ENCODE data around the gene TIGAR.
A peak's percentile ranks its signal among the peaks of the same experiment; 100 is the strongest.

Gene TIGAR, protein sequence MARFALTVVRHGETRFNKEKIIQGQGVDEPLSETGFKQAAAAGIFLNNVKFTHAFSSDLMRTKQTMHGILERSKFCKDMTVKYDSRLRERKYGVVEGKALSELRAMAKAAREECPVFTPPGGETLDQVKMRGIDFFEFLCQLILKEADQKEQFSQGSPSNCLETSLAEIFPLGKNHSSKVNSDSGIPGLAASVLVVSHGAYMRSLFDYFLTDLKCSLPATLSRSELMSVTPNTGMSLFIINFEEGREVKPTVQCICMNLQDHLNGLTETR

DNA sequence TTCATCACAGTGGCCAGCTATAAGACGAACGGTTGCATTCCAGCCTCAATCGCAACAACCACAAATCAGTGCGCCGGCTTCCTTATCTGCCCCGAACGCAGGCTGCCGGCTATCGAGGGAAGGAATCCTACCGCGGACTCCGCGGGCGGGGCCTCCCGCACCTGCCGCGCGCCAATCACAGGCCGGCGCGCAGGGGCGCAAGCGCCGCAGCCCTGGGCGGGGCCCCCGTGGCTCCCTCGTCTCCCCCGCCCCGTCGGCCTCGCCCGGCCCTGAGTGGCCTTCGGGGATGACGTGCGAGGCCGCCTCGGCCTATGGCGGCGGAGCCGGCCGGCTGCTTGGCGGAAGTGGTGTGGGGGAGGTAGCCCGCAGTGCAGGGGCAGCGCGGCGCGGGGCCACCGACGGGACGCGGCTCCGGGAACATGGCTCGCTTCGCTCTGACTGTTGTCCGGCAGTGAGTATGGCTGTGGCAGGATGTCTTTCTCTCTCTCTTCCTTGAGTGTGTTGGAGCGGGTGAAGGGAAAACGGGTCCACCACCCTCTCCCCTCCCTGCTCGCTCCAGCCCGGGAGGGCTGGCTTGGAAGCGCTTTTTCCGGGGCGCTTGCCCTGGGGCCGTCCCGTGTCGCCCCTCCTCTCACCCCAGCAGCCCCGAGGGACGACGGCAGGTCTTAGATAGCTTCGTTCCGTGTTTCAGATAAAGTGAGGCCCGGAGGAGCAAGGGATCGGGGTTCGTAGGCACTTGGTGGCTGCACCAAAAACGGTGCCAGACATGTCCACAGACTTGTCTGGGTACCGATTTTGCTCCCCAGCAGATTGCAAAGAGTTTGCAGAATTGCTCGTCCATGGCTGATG lies at the start of gene TIGAR:
TIGAR (plus strand) TSS at position 361 of the 849 bp plus-strand sequence; CDS start at position 420, 59 bp downstream.
- DNase-seq, result peak; percentile 49

- DNase-seq, result no peak
Measured at GRCh38 chr12:4271717-4272423, 49.1 kb upstream of the TIGAR start.

- no peak for DNase-seq
Measured at GRCh38 chr12:4272424-4273272, 48.4 kb upstream of the TIGAR start.

DNA sequence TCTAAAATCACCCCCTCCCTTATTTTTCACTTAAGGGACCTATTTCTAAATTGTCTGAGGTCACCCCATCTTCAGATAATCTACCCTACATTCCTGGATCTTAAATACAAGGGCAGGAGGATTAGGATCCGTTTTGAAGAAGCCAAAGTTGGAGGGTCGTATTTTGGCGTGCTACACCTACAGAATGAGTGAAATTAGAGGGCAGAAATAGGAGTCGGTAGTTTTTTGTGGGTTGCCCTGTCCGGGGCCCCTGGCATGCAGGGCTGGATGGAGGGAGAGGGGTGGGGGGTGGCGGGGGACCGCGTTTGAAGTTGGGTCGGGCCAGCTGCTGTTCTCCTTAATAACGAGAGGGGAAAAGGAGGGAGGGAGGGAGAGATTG lies 47.8 kb upstream of the TIGAR start:
- no peak for DNase-seq

DNA sequence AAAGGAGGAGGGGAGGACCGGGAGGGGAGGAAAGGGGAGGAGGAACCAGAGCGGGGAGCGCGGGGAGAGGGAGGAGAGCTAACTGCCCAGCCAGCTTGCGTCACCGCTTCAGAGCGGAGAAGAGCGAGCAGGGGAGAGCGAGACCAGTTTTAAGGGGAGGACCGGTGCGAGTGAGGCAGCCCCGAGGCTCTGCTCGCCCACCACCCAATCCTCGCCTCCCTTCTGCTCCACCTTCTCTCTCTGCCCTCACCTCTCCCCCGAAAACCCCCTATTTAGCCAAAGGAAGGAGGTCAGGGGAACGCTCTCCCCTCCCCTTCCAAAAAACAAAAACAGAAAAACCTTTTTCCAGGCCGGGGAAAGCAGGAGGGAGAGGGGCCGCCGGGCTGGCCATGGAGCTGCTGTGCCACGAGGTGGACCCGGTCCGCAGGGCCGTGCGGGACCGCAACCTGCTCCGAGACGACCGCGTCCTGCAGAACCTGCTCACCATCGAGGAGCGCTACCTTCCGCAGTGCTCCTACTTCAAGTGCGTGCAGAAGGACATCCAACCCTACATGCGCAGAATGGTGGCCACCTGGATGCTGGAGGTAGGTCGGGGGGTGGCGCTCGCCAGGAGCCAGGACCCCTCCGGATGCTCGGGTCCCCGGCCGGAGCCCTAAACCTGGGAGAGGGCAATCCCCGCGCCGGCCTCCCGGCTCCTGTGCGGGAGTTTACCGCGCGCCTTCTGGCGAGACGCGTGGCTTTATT lies 47.2 kb upstream of the TIGAR start, which contains the start of gene CCND2:
CCND2 (plus strand) TSS at position 111 of the 744 bp plus-strand sequence; CDS start at position 390, 279 bp downstream.
- no peak for DNase-seq

DNA sequence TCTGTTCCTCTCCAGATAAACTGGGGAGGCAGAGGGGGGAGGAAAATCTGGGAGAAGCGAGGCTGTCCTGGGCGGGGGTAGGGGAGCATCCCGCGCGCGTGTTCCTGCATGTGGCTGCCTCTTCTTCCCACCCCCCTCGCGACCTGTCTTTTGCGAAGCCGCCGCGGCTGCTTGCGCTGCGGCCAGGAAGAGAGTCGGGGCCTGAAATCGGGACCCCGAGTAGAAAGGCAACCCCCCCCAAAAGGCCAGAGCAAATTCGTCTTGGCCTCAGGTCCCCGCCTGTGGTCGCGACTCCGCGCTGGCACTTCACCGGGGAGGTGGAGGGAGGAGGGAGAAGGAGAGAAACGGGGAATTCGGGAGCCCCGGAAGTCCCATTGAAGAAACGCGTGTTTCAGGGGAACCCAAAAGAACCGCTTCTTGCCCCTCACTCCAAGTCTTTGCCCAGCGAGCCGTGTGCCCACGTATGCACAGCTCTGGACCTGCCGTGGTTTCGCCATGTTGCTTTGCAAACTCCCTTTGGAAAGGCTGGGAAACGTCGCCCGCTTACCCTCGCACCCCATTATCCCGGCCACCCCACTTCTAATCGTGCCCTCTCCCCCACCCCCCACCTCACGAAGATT lies 46.5 kb upstream of the TIGAR start:
- DNase-seq, result no peak

DNA sequence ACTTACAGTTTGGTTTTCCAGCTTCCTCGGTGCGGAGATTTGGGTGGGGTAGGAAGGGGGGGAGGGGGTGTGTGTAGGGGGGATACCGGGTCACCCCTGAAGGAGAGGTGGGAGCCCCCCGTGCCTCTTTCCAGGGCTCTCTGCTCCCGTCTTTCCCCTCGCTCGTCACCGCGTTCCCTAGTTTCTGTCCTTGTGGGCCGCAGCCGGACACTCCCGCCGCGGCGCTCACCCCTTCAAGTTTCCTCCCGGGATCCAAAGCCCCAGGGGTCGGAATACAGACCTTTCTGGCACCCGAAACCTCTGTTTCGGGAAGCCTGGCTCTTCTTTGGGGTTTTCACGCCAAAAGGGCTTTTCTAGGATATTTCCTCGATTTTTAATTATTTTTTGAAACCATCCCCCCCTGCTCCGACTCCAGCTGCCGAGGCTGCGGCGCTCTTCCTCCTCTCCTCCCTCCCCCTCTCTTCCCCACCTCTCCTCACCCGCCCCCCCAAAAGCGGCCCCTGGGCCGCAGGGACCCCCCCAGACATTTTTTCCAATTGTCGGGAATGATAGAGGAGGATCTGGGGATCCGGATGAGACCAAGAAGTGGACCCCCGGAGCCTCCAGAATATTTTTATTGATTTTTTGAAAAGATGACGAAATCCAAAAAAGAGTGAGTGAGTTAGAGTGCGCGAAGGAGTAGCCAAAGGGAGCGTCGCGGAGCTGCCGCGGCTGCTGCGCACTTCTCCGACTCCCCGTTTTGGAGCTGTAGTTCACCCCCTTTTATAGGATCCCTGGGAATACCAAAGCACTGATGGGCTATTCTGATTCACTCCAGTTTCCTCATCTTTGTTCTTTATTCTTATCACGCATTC lies 45.8 kb upstream of the TIGAR start:
- no peak for DNase-seq

DNA sequence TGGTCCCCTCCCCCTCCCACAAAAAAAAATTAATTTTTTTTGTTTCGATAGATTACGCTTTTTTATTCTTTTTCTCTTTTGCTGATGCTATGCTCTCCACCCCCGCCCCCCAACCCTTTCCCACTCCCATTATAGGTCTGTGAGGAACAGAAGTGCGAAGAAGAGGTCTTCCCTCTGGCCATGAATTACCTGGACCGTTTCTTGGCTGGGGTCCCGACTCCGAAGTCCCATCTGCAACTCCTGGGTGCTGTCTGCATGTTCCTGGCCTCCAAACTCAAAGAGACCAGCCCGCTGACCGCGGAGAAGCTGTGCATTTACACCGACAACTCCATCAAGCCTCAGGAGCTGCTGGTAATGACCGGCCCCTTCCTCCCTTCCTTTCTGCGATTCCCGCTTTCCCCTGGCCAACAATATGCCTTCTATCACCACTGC lies 45.1 kb upstream of the TIGAR start:
- no peak for DNase-seq

DNA sequence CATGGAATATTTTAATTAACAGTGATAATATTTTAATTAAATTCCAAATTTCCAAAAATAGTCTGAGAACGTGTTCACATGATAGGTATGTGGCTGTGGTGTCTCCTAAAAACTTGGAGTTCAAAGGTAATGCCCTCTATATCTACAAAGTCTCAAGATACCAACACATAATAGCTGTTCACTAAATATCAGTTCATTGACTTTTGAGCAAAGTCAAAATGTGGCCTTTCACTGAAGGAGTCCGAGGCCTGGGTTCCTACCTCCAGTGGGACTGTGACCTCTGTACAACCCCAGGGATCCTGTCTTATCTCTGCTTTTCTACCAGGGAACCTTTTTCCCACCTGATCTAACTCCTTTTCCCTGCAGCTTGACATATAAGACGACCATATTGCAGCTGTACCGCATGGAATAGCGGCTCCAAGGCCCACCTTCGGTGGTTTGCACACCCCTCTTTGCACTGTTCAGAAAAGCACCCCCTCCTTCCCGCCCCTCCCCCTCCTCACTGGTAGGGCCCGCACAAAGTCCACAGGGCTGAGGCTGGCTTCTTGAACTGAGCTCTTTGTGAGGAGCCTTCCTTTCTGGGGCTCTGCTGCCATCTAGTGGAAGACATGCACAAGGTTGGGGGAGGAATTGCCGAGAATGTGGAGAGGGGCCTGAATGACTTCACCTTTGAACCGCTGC lies 44.3 kb upstream of the TIGAR start:
- DNase-seq, result no peak

- DNase-seq, result no peak
Measured at GRCh38 chr12:4277205-4277543, 43.8 kb upstream of the TIGAR start.

DNA sequence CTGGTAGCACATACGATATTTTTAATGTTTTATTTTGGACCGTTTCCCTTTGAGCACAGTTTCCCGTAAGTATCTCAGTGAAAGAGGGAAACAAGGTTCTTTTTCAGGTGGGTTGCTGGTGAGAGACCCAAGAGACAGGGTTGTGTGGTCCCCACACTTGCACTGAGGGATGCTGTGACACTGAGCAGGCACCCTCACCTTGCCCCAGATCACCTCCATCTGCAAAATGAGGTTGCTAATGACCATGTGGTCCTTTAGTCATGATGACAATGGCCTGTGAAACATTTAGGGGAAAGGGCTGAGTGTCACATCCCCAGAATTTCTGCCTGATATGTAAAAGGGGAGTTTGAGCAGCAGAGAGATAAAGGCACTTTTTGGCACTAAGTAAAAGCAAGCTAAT lies 43.2 kb upstream of the TIGAR start:
- no peak for DNase-seq

DNA sequence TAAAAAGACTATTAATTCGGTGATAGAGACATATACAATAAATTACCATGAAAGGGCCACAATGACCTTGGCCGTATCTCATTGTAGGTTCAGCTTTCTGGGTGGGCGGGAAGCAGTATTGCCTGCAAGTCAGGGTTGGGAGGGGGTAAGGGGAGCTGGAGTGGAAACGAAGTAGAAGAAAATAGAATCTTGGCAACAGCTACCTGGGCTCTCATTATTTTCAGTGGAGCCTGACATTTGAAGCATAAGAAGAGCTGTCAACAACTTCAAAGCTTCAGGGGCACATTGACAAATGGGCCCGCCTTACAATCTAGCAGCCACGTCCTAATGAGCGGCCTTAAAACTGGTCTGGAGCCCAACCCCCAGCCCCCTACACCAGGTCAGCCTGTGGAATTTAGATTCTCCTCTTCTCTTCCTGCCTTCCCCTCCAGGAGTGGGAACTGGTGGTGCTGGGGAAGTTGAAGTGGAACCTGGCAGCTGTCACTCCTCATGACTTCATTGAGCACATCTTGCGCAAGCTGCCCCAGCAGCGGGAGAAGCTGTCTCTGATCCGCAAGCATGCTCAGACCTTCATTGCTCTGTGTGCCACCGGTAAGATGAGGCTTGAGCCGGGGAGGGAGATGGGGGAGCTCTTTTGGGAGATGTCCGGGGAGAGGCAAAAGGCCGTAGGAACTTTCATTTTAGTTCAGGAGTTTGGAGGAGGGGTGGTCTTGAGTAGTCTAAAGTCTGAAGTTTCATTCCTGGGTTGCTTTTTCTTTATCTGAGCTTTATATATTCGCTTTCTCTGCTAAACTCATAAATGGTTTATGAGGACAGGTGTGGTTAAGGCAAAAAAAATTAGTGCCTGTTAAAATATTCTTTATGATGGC lies 42.5 kb upstream of the TIGAR start:
- DNase-seq, result no peak

GRCh38 chr12:4279198-4279690 lies 41.8 kb upstream of the TIGAR start:
- DNase-seq, result no peak

DNA sequence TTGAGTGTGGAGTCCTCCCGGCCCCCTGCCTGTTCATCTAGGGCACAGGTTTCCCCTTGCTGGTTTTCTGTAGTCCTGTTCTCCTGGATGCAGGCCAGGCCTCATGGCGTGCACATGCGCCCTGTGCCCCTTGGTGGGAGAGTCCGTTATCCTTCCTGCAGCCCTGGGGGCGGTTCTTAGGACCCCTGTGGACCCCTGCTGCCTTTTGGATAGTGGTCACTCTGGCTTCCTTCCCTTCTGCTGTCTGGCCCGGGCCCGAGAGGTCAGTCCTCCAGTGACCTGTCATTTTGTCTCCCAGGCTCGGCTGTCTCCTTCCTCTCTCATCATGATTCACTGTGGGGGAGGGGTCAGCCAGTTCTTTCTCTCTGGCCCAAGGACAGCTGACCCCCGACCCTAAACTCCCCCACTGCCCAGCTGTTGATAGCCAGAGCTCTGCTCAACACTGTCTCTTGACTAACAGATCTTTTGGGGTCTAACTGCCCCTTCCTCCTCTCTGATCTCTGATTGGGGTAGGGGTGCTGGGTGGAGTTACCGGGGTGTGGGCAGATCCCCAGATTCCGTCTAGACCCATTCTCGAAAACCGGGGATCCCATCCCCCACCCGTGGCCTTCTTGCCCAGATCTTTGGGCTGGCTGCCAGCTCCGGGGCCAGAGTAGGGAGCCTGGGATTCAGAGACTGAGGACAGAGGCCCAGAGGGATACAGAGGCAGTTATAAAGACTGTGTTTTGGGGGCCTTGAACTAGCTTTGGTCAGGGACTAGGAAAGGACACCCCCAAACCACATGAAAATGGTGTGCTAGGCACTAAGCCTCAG lies 40.5 kb upstream of the TIGAR start:
- DNase-seq, result no peak

DNA sequence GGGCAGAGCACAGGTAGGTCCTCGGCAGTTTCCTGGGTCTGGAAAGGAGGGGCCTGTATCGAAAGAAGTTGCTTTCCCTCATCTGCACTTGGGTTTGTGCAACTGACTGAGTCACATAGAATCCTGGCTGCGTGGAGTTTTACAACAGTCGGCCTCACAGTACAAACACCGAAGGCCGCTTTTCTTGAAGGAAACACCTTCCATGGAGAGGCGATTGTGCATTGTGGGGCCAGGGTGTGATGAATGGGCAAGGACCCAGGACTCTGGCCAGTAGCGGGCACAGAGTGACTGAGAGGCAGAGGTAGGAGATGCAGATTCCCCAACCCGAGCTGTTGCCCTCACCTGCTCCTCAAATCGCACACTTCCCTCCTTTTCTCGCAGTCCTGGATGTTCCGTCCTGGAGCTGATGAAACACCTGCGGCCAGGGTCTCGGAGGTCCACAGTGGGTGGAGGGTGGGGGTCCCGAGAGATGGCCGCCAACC lies 39.8 kb upstream of the TIGAR start:
- DNase-seq, result no peak

GRCh38 chr12:4282103-4282891 lies 38.7 kb upstream of the TIGAR start:
- no peak for DNase-seq
